ENCODE results near the gene NDUFS2. TPM values are rescaled to one million over a fixed set of nuclear protein-coding genes. Genes with fewer than 3 reads are reported as not detected.

Gene NDUFS2
- total RNA-seq, 3 donors from 2014 or later = 102 to 129 (median 116) TPM

DNA sequence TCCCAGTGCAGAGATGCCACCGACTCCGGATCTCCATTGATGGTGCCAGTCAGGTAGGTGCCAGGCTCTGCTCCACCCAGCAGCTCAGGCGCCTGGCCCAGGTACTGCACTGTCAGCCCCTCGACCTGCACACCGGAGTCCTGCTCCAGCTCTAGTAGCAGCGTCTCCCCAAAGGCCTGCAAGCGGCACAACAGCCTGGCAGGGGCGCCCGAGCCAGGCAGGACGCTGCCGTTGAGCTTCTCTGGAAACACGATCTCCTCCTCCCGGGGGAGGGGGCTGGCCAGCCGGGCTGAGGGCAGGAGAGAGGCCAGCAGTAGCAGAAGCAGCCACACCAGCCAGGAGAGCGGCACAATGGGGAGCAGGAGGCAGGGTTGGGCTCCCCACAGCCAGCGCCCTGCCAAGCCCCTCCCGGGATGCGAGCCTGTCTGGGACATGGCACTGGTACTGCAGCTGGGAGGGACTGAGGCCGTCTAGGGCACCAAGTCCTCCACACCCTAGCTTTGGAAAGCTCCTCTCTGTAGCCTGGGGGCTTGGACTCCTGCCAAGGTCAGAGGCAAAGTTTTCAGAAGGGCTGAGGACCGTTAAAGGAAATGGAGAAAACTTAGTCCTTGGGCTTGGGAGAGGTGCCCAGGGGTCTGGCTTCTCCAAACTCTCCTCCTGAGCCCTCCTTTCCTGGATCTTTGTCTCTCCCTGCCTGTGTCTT lies 3.8 kb upstream of the NDUFS2 start:
- TF ChIP-seq POLR2AphosphoS5 (IDR thresholded peaks at IDR 0.05) (no peak), POLR2A (IDR thresholded peaks at IDR 0.05) (no peak)
- TF ChIP-seq, protein P1, sequence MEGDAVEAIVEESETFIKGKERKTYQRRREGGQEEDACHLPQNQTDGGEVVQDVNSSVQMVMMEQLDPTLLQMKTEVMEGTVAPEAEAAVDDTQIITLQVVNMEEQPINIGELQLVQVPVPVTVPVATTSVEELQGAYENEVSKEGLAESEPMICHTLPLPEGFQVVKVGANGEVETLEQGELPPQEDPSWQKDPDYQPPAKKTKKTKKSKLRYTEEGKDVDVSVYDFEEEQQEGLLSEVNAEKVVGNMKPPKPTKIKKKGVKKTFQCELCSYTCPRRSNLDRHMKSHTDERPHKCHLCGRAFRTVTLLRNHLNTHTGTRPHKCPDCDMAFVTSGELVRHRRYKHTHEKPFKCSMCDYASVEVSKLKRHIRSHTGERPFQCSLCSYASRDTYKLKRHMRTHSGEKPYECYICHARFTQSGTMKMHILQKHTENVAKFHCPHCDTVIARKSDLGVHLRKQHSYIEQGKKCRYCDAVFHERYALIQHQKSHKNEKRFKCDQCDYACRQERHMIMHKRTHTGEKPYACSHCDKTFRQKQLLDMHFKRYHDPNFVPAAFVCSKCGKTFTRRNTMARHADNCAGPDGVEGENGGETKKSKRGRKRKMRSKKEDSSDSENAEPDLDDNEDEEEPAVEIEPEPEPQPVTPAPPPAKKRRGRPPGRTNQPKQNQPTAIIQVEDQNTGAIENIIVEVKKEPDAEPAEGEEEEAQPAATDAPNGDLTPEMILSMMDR (IDR thresholded peaks at IDR 0.05) = no peak
- H3K27ac ChIP-seq = peak overlapping the region; percentile 97 to 98
- peak overlapping the region; percentile 47 to 69 (median 47) for H3K4me3 ChIP-seq

DNA sequence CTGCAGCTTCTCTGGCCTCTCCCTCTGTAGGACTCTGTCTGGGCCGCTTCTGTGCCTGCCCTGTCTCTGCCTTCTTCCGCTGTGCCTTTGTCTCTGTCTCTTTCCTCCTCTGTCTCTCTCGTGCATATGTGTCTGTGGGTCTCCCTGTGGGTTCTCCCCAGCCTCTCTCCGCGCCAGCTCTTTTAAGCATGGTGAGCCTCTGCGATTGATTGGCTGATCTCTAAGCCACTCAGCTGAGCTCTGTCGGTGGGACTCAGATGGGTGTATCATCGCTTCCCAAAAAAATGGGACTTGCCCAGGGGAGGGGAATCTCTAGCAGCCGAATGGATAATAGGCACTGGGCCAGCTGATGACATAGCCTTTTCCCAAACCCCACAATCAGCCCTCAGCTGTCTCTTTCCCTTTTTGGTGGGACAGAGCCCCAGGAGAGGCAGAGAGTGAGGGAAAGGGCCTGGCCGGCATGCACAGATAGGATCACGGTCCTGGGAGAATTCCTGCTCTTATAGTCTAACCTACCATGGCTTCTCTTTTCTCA lies 3.2 kb upstream of the NDUFS2 start, which contains the start of gene ADAMTS4:
Gene ADAMTS4 (minus strand): TSS at position 158 of the 535 bp plus-strand sequence. CDS start 427 bp downstream, outside the sequence.
- intact Hi-C loops (cut with DNase I; ENCODE audit: low total_unique reads) = no loop called here
- TF ChIP-seq POLR2AphosphoS5 (IDR thresholded peaks at IDR 0.05) (peak in 2 of 3 donors; percentile 26 to 67), POLR2A (IDR thresholded peaks at IDR 0.05) (peak; percentile 90)
- TF ChIP-seq, protein P1 (IDR thresholded peaks at IDR 0.05) = no peak
- no peaks in the 10 kb centered on the region for H3K9me3 ChIP-seq
- H3K27me3 ChIP-seq = no peaks in the 10 kb centered on the region
- H3K4me1 ChIP-seq = peaks cover 21 to 24% of the 10 kb centered on the region in 2 donors
- peak within 1 kb of the TSS; percentile 47 to 69 (median 47) for H3K4me3 ChIP-seq
- no peaks in the 10 kb centered on the region for H3K36me3 ChIP-seq
- peak in 1 of 2 donors; percentile 43 for DNase-seq (ENCODE audit: low spot score in 2 of 2)
- H3K27ac ChIP-seq = peak within 1 kb of the TSS; percentile 97 to 98

More for the DNA sequence above, 3.8 kb upstream of the NDUFS2 start:
- no peaks in the 10 kb centered on the region for H3K36me3 ChIP-seq
- peaks cover 20 to 26% of the 10 kb centered on the region in 2 donors for H3K4me1 ChIP-seq
- intact Hi-C loops (cut with DNase I; ENCODE audit: low total_unique reads) = no loop called here
- H3K27me3 ChIP-seq = no peaks in the 10 kb centered on the region
- H3K9me3 ChIP-seq = no peaks in the 10 kb centered on the region
- peak; percentile 40 to 72 for DNase-seq (ENCODE audit: low spot score in 2 of 2)

DNA sequence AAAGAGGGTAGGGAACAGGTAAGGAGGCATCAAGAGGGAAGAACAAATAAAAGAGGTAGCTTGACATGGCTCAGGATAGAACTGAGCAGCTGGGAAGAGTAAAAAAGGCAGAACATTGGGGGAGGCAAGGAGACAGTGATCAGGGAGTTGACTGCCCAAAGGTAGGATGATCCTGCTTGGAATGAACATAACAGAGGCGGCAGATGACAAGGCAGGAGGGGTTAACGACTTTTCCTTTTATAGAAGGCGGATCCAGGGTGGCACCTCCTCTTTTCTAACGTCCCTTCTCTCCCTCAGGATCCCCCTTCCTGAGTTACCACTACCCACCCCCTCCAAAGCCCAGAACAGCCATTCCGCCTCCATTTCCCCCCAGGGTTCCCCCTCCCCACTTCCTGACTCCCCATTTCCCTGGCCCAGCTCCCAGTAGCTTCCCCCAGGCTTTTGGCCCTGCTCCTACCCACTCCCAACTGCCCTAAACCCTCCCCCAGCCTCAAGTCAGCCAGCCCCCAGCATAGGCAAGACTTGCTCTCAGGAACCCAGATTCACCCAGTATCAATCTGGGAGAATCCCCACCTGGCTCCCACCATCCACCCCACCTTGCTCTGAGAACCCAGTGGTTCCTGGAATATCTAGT lies 2.5 kb upstream of the NDUFS2 start:
- no peak for TF ChIP-seq POLR2A (IDR thresholded peaks at IDR 0.05)
- intact Hi-C loops (cut with DNase I; ENCODE audit: low total_unique reads) = no loop called here
- Histone ChIP-seq H3K9me3 (no peaks in the 10 kb centered on the region), H3K4me3 (peak overlapping the region in 2 of 3 donors; percentile 47 to 69), H3K27ac (peak overlapping the region; percentile 97 to 98), H3K36me3 (no peaks in the 10 kb centered on the region), H3K4me1 (peaks cover 24% of the 10 kb centered on the region in 2 donors), H3K27me3 (no peaks in the 10 kb centered on the region)
- DNase-seq (ENCODE audit: low spot score in 2 of 2) = no peak

DNA sequence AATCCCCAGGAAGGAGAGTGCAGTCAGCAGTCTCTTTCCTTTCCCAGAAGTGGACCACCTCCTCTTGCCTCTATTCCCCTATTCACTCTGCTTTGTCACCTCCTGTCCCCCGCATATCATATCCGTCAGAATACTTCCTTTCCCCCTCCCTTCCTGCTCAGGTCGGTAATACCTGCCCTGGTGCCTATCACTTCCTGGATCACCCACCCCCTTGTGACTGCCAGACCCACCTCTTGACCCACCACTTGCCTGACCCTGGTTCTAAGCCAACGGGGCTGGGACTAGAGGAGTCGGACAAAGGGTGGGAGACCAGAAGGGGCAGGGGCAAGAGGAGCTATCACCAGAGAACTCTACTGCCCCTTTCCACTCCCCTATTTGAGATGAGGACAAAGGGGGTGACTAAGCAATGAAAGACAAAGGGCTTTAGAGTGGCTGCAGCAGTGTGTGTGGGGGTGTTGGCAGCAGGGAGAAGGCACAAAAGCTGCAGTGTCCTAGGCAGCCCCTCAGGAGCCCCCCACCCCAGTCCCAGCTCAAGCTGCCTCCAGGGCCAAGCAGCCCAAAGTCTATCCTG lies 1.7 kb upstream of the NDUFS2 start:
- no peaks in the 10 kb centered on the region for H3K27me3 ChIP-seq
- no peaks in the 10 kb centered on the region for H3K9me3 ChIP-seq
- DNase-seq (ENCODE audit: low spot score in 2 of 2) = no peak
- peak overlapping the region; percentile 97 to 98 for H3K27ac ChIP-seq
- H3K4me3 ChIP-seq = peak overlapping the region in 1 of 3 donors; percentile 69
- TF ChIP-seq POLR2AphosphoS5 (IDR thresholded peaks at IDR 0.05) = no peak
- TF ChIP-seq, protein P1 (IDR thresholded peaks at IDR 0.05) = no peak
- intact Hi-C loops (cut with DNase I; ENCODE audit: low total_unique reads) = no loop called here
- no peaks in the 10 kb centered on the region for H3K36me3 ChIP-seq
- peaks cover 24% of the 10 kb centered on the region in 2 donors for H3K4me1 ChIP-seq

DNA sequence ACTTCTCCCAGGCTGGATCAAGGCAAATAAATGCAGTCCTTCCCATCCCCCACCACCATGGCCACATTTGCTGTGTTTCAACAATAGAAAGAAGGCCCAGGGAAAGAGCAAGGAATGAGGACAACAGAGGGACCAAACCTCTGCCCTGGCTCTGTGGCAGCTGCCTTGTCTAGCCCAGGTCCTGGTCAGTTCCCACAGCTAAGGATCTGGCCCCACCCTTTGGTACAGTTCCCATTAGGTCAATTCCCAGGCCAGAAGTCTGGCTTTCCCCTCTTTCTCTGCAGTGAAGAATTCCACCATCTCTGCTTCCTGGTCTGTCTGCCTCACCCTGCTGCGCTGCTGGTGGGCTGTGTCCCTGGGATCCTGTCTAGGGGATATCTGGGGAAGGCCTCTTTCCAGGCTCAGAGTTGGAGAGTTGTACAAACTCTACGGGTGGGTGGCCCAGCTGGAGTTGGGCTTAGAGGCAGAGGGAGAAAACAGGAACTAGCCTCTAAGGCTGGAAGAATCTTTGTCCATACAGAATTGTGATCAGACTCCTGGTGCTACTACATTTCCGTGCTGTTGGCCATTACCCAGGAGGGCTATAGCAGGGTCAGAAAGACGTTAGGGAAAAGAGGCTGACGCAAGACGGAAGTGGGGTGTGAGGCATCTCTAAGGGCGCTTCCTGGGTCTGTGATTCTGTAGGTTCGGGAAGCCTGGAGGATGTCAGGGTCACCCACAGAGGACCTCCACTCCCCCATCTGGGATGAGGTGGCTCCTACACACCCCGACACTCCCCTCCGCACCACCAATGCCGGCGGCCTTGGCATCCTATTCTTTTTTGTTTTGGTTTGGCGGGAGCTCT lies 953 bp upstream of the NDUFS2 start:
- DNase-seq (ENCODE audit: low spot score in 2 of 2) = no peak
- Histone ChIP-seq H3K36me3 (no peaks in the 10 kb centered on the region), H3K4me3 (peak overlapping the region; percentile 69 to 77 (median 76)), H3K27ac (peak overlapping the region; percentile 97 to 98), H3K27me3 (no peaks in the 10 kb centered on the region), H3K4me1 (peaks cover 24% of the 10 kb centered on the region in 2 donors), H3K9me3 (no peaks in the 10 kb centered on the region)
- no peak for TF ChIP-seq POLR2AphosphoS5 (IDR thresholded peaks at IDR 0.05)
- TF ChIP-seq POLR2A (IDR thresholded peaks at IDR 0.05) = no peak
- TF ChIP-seq, protein P1 (IDR thresholded peaks at IDR 0.05) = no peak
- intact Hi-C loops (cut with DNase I; ENCODE audit: low total_unique reads) = no loop called here

All from breast epithelium (tissue), 4 donors.